H1 (cell line): ENCODE data around the gene INPP5K. TPM values are rescaled to one million over a fixed set of nuclear protein-coding genes. Genes with fewer than 3 reads are reported as not detected.

Source experiments
- CTCF ChIA-PET: fragments of 300-600 bp; sonication (Branson Sonifier 250); formaldehyde crosslinking; loops from one replicate; lab custom pipeline; 2021; ENCODE audit not compliant: partially characterized antibody; lab: Charles Lee
- POLR2A ChIA-PET: fragments of 300-600 bp; sonication (Branson Sonifier 250); formaldehyde crosslinking; loops from one replicate; lab custom pipeline; 2021; ENCODE audit warnings: inconsistent platforms; ENCODE audit not compliant: partially characterized antibody; lab: Charles Lee
- DNase-seq, 2 experiments: peaks; one replicate each; pipeline versions ENCODE4 v3.0.0 to v3.0.0-alpha.2; 2010 to 2022; ENCODE audit warnings: low spot score in 2 of 2, low read depth in 1 of 2, mixed read lengths in 1 of 2
- FAIRE-seq: peaks from 2 replicates; lab custom pipeline; 2011; peaks lifted over from hg19 to GRCh38; lab: Jason Lieb, UNC
- H2AFZ ChIP-seq: 2 replicates; pipeline ENCODE4 v1.8.1; 2012; ENCODE audit warnings: low read length, inconsistent platforms
- H2AK5ac ChIP-seq: 2 replicates; pipeline ENCODE4 v1.6.1; 2013; ENCODE audit warnings: low read depth, low read length
- H2BK120ac ChIP-seq: replicated peaks from 2 replicates; pipeline ENCODE3; 2013; ENCODE audit warnings: low read depth, low read length, inconsistent platforms
- H2BK12ac ChIP-seq: 2 replicates; pipeline ENCODE4 v1.6.1; 2013; ENCODE audit warnings: low read depth, low read length
- H2BK15ac ChIP-seq: 2 replicates; pipeline ENCODE4 v1.6.1; 2013; ENCODE audit warnings: low read length
- H2BK20ac ChIP-seq: 2 replicates; pipeline ENCODE4 v1.6.1; 2013; ENCODE audit warnings: low read length
- H2BK5ac ChIP-seq: 2 replicates; pipeline ENCODE4 v1.6.1; 2013; ENCODE audit warnings: low read depth, low read length
- H3K14ac ChIP-seq: 2 replicates; pipeline ENCODE4 v1.6.1; 2013; ENCODE audit warnings: inconsistent platforms; ENCODE audit not compliant: insufficient read length
- H3K18ac ChIP-seq: 2 replicates; pipeline ENCODE4 v1.6.1; 2013; ENCODE audit warnings: low read length; ENCODE audit errors: extremely low read depth
- H3K23ac ChIP-seq: 2 replicates; pipeline ENCODE4 v1.6.1; 2013; ENCODE audit warnings: inconsistent platforms; ENCODE audit not compliant: insufficient read length
- H3K23me2 ChIP-seq: 2 replicates; pipeline ENCODE4 v1.6.1; 2013; ENCODE audit warnings: low read depth, low read length
- H3K27ac ChIP-seq: 2 replicates; pipeline ENCODE4 v1.6.1; 2011; ENCODE audit warnings: low read depth, low read length, inconsistent platforms
- H3K27me3 ChIP-seq, 4 experiments: replicated peaks in 1 of 4; 1 replicate in 1 of 4; 2 replicates in 3 of 4; pipeline versions ENCODE4 v1.6.1 to v1.8.1; 2011 to 2013; ENCODE audit warnings: low read length in 3 of 4, mild to moderate bottlenecking in 3 of 4, inconsistent platforms in 2 of 4, mixed read lengths in 2 of 4, moderate library complexity in 1 of 4; ENCODE audit not compliant: control insufficient read depth in 3 of 4, insufficient read depth in 3 of 4; ENCODE audit errors: extremely low read depth in 1 of 4
- H3K36me3 ChIP-seq, 4 experiments: 2 replicates each; pipeline versions ENCODE4 v1.6.1 to v1.8.1; 2011 to 2013; ENCODE audit warnings: mild to moderate bottlenecking in 4 of 4, low read length in 3 of 4, moderate library complexity in 2 of 4, control low read depth in 1 of 4, inconsistent platforms in 1 of 4; ENCODE audit not compliant: insufficient read depth in 4 of 4, control insufficient read depth in 2 of 4
- H3K4ac ChIP-seq: replicated peaks from 2 replicates; pipeline ENCODE3; 2013; ENCODE audit warnings: low read length, low read depth, mixed read lengths, inconsistent platforms; ENCODE audit not compliant: insufficient read length
- H3K4me1 ChIP-seq, 4 experiments: replicated peaks in 1 of 4; 1 replicate in 1 of 4; 2 replicates in 3 of 4; pipeline versions ENCODE4 v1.6.1 to v1.8.1; 2011 to 2013; ENCODE audit warnings: low read length in 3 of 4, inconsistent platforms in 2 of 4, mixed read lengths in 1 of 4; ENCODE audit not compliant: insufficient read depth in 4 of 4, control insufficient read depth in 3 of 4
- H3K4me2 ChIP-seq, 2 experiments: 2 replicates each; pipeline versions ENCODE4 v1.6.1 to v1.8.1; 2011 to 2013; ENCODE audit warnings: low read depth in 2 of 2, low read length in 2 of 2, control low read depth in 1 of 2, inconsistent platforms in 1 of 2, mild to moderate bottlenecking in 1 of 2; ENCODE audit not compliant: insufficient read depth in 1 of 2
- H3K4me3 ChIP-seq, 4 experiments: fragments of 200-600, 300-600 bp in 1 of 4; sonication (generic), shearing (Covaris generic), sonication (Bioruptor Twin) in 1 of 4; 2 replicates each; pipeline versions ENCODE4 v1.5.1 to v1.8.1; 2011 to 2016; ENCODE audit warnings: low read length in 4 of 4, low read depth in 3 of 4, control low read depth in 2 of 4, inconsistent platforms in 2 of 4, mild to moderate bottlenecking in 2 of 4, mixed read lengths in 1 of 4, moderate library complexity in 1 of 4; ENCODE audit not compliant: insufficient read depth in 2 of 4; ENCODE audit errors: extremely low read depth in 1 of 4
- H3K56ac ChIP-seq: replicated peaks from 2 replicates; pipeline ENCODE3; 2013; ENCODE audit warnings: low read depth, mild to moderate bottlenecking, mixed read lengths, low read length, inconsistent platforms; ENCODE audit not compliant: insufficient read length
- H3K79me1 ChIP-seq: 2 replicates; pipeline ENCODE4 v1.6.1; 2013; ENCODE audit warnings: low read depth, low read length, control low read depth
- H3K79me2 ChIP-seq, 2 experiments: 2 replicates each; pipeline versions ENCODE4 v1.6.1 to v1.8.1; 2012 to 2013; ENCODE audit warnings: low read length in 2 of 2, mild to moderate bottlenecking in 2 of 2, inconsistent platforms in 1 of 2; ENCODE audit not compliant: insufficient read depth in 2 of 2, control insufficient read depth in 1 of 2
- H3K9ac ChIP-seq, 4 experiments: replicated peaks in 1 of 4; 1 replicate in 1 of 4; 2 replicates in 3 of 4; pipeline versions ENCODE4 v1.6.1 to v1.8.1; 2011 to 2013; ENCODE audit warnings: low read depth in 3 of 4, low read length in 3 of 4, control low read depth in 2 of 4, mild to moderate bottlenecking in 2 of 4, moderate library complexity in 2 of 4, inconsistent platforms in 1 of 4; ENCODE audit errors: extremely low read depth in 1 of 4
- H3K9me3 ChIP-seq, 2 experiments: 2 replicates each; pipeline versions ENCODE4 v1.6.1 to v1.8.1; 2012 to 2013; ENCODE audit warnings: mild to moderate bottlenecking in 2 of 2, moderate library complexity in 2 of 2, control low read depth in 1 of 2, inconsistent platforms in 1 of 2, low read depth in 1 of 2, low read length in 1 of 2, mixed read lengths in 1 of 2; ENCODE audit not compliant: insufficient read depth in 2 of 2
- H4K20me1 ChIP-seq, 2 experiments: replicated peaks in 1 of 2; 2 replicates each; pipeline versions ENCODE3 to v1.8.1; 2011 to 2013; ENCODE audit warnings: inconsistent platforms in 2 of 2, low read length in 2 of 2, mild to moderate bottlenecking in 1 of 2; ENCODE audit not compliant: insufficient read depth in 2 of 2, control insufficient read depth in 1 of 2
- H4K5ac ChIP-seq: 2 replicates; pipeline ENCODE4 v1.6.1; 2013; ENCODE audit warnings: low read length, low read depth, mixed read lengths, inconsistent platforms; ENCODE audit not compliant: insufficient read length
- H4K8ac ChIP-seq: 2 replicates; pipeline ENCODE4 v1.8.0; 2013; ENCODE audit warnings: mild to moderate bottlenecking, moderate library complexity, low read length, inconsistent platforms; ENCODE audit not compliant: insufficient read depth; ENCODE audit errors: extremely low read depth
- H4K91ac ChIP-seq: replicated peaks from 2 replicates; pipeline ENCODE3; 2013; ENCODE audit warnings: low read length, mixed read lengths, inconsistent platforms; ENCODE audit not compliant: insufficient read length
- ATF3 ChIP-seq: IDR thresholded peaks from 2 replicates; pipeline ENCODE4 v1.6.1; 2011; ENCODE audit warnings: low read depth, mild to moderate bottlenecking, low read length; ENCODE audit not compliant: insufficient read depth
- WGBS, 2 experiments: shearing (Covaris generic) in 1 of 2; methylation state at CpG; one replicate each; pipeline versions ENCODE4 v1.1.6 to v1.1.7; 2013 to 2015; ENCODE audit warnings: low lambda C conversion rate in 2 of 2, mixed read lengths in 2 of 2, inconsistent platforms in 1 of 2, low coverage in 1 of 2, missing lambda C conversion rate in 1 of 2; ENCODE audit not compliant: insufficient replicate concordance in 2 of 2, insufficient coverage in 1 of 2, insufficient read length in 1 of 2; ENCODE audit errors: extremely low coverage in 1 of 2, missing lambda C conversion rate in 1 of 2; 5-methylcytosine and 5-hydroxymethylcytosine counted together
- polyA plus RNA-seq, 7 experiments: library from polyadenylated mRNA; depleted of rRNA in 3 of 7; stranded (reverse) in 5 of 7; unstranded in 2 of 7; fragments of >200 nt in 5 of 7; fragments of 200-250 nt in 2 of 7; gene quantifications; 1 replicate in 5 of 7; 2 replicates in 1 of 7; 4 replicates in 1 of 7; pipeline versions ENCODE4 v1.2.1 to v1.2.3, GENCODE V29; 2011 to 2013; ENCODE audit warnings: missing spikeins in 2 of 7, mixed read lengths in 2 of 7
- total RNA-seq: library from RNA; stranded (reverse); fragmentation: NEBNext Ultra II Directional; extraction: Animal tissue kit (Norgen Biotek cat#: 25700); gene quantifications from 2 replicates; pipeline ENCODE4 v1.2.1, GENCODE V29; 2021

The INPP5K gene
- total and polyA plus RNA-seq, 2 of the 8 experiments (the other 6 are each of a cell fraction or from before 2014, with no cell fraction given): 21.0 to 24.1 TPM

DNA sequence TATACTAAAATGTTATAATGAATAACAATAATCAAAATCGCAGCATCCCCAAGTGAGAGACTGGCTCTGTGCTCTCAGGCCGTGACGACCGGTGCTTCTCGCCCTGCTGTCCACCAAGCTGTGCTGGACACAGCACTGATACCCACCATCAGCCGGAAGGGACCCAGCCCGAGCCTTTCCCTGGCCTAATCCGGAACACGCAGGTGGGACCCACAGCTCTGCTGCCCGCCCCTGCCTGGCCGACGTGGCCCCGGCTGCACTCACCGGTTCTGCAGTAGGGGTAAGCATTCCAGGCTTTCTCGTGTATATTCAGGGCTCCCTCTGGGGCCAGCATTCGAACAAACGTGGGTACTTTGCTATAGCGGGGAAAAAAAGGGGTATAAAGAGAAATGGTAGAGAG is 31.6 kb upstream of the INPP5K start:
- Histone ChIP-seq H3K9me3 (no peaks in the 10 kb centered on the region), H2BK120ac (no peak overlapping the region), H3K27ac (no peak overlapping the region), H3K18ac (no peak overlapping the region), H2BK20ac (no peak overlapping the region), H4K5ac (no peak overlapping the region), H3K4me1 (no peaks in the 10 kb centered on the region), H2BK12ac (no peak overlapping the region), H3K4ac (no peak overlapping the region), H4K8ac (no peak overlapping the region), H3K23me2 (no peaks in the 10 kb centered on the region), H3K79me1 (peaks cover 2% of the 10 kb centered on the region), H2AFZ (no peak overlapping the region), H2BK15ac (no peak overlapping the region), H4K91ac (no peak overlapping the region), H3K23ac (no peak overlapping the region), H4K20me1 (peaks cover 3 to 6% of the 10 kb centered on the region in 2 experiments), H2AK5ac (no peak overlapping the region), H3K27me3 (no peaks in the 10 kb centered on the region; a peak in 1 of 7 replicates), H3K4me3 (no peak overlapping the region), H3K4me2 (no peak overlapping the region), H3K9ac (no peak overlapping the region), H3K79me2 (no peaks in the 10 kb centered on the region; a peak in 1 of 4 replicates), H3K14ac (no peak overlapping the region), H3K36me3 (peaks cover 0 to 21% (median 12%) of the 10 kb centered on the region in 4 experiments; a peak in 6 of 8 replicates), H3K56ac (no peak overlapping the region), H2BK5ac (no peak overlapping the region)
- no peak for FAIRE-seq
- DNase-seq: no peak
- CTCF ChIA-PET: interaction anchor here (1.0 to 2.1 kb wide), 2 partner anchors 10 to 15 kb away, joined by 3 to 13 read pairs; no protein-coding TSS in a partner anchor
- POLR2A ChIA-PET: interaction anchor here (0.6 to 1.5 kb wide), 3 partner anchors 15 to 521 kb away, joined by 3 to 6 read pairs (median 4); no protein-coding TSS in a partner anchor
- no peak for TF ChIP-seq ATF3
- 93% methylated on average over 18 of the region's 18 CpGs; no CpG with 5 or more reads in 1 of the 2 experiments for WGBS, 2 experiments
